Measurements from ENCODE around the gene SLC22A5.

DNA sequence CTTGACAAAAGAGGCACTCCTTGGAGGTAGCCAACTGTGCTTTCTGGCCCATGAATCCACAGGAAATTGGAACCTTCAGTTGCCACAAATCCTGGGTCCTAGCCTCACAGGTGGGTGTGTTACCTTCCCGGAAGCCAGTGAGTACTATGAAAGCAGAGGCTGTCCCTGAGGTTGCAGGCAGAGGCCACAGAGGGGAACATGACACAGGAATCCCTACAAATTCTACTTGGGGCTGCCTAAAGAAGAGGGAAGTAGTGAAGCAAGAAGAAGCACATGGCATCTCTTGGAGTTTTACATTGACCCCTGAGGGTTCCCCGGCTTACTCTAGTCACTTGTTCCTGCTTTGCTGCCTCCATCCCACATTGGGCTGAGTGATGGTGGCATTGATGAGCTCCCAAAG lies 2.6 kb downstream of the SLC22A5 start:
- TF ChIP-seq CTCF (IDR thresholded peaks at IDR 0.05) = no peak
- no peak for TF ChIP-seq POLR2A (IDR thresholded peaks at IDR 0.05)
